Stomach (tissue), 9 donors: ENCODE measurements around the gene TTLL11. TPM values are rescaled to one million over a fixed set of nuclear protein-coding genes. Genes with fewer than 3 reads are reported as not detected.

Source experiments
- DNase-seq, 2 donors: peaks; one replicate each; pipeline versions ENCODE4 v3.0.0 to v3.0.0-alpha.2; 2013 to 2019
- H3K27ac ChIP-seq, 5 donors: fragments of 200-600 bp in 4 of 5; sonication (generic) in 4 of 5; one replicate each; pipeline ENCODE4 v1.5.1; 2013 to 2019; ENCODE audit warnings: mild to moderate bottlenecking in 1 of 5, moderate library complexity in 1 of 5
- H3K27me3 ChIP-seq, 3 donors: fragments of 200-600 bp; sonication (generic); one replicate each; pipeline ENCODE4 v1.5.1; 2017 to 2019; ENCODE audit warnings: mixed run types in 1 of 3
- H3K36me3 ChIP-seq, 4 donors: fragments of 200-600 bp; sonication (generic); 1 replicate in 3 of 4; 2 replicates in 1 of 4; pipeline ENCODE4 v1.5.1; 2016 to 2019
- H3K4me1 ChIP-seq, 4 donors: fragments of 200-600 bp; sonication (generic); one replicate each; pipeline ENCODE4 v1.5.1; 2016 to 2019
- H3K4me3 ChIP-seq, 4 donors: fragments of 200-600 bp; sonication (generic) in 3 of 4; one replicate each; pipeline ENCODE4 v1.5.1; 2016 to 2019; ENCODE audit warnings: mild to moderate bottlenecking in 1 of 4
- H3K9me3 ChIP-seq, 4 donors: fragments of 200-600 bp; sonication (generic); one replicate each; pipeline ENCODE4 v1.5.1; 2016 to 2019
- CTCF ChIP-seq, 7 experiments: fragments of 450-650 bp in 4 of 7; fragments of 200-600 bp in 3 of 7; sonication (generic) in 3 of 7; IDR thresholded peaks; one replicate each; pipeline ENCODE4 v1.5.1; 2016 to 2019; ENCODE audit warnings: antibody characterized with exemption in 7 of 7, control low read depth in 2 of 7, mild to moderate bottlenecking in 1 of 7
- EP300 ChIP-seq: sonication (generic); formaldehyde crosslinking; IDR thresholded peaks from one replicate; pipeline ENCODE4 v1.6.1; 2017; ENCODE audit warnings: antibody characterized with exemption
- POLR2A ChIP-seq, 4 donors: fragments of 450-650 bp; IDR thresholded peaks; one replicate each; pipeline ENCODE4 v1.6.1; 2016; ENCODE audit warnings: antibody characterized with exemption in 4 of 4, control low read depth in 2 of 4, mild to moderate bottlenecking in 1 of 4, moderate library complexity in 1 of 4
- POLR2AphosphoS5 ChIP-seq, 3 donors: sonication (generic); formaldehyde crosslinking; IDR thresholded peaks; one replicate each; pipeline ENCODE4 v1.6.1; 2016; ENCODE audit warnings: antibody characterized with exemption in 3 of 3
- WGBS, 5 donors: extraction: QIAGEN DNeasy Blood & Tissue Kit in 3 of 5; methylation state at CpG; one replicate each; pipeline versions ENCODE4 v1.1.5 to v1.1.7; 2013 to 2018; 5-methylcytosine and 5-hydroxymethylcytosine counted together
- intact Hi-C: fragments of 100-400 bp; cut with DNase I; formaldehyde crosslinking; loops from one replicate; pipeline ENCODE4 v1.15.1; 2023; ENCODE audit warnings: low total_unique reads
- polyA plus RNA-seq, 3 donors: library from polyadenylated mRNA; stranded (reverse); fragments of 200-250 nt; gene quantifications; one replicate each; pipeline ENCODE4 v1.2.3, GENCODE V29; 2013
- total RNA-seq, 5 donors: library from RNA; depleted of rRNA; stranded (reverse); fragments of >200 nt; gene quantifications; one replicate each; pipeline versions ENCODE4 v1.1.0 to v1.2.3, GENCODE V29; 2014 to 2016
- donor health status: healthy with polysubstance abuse.
- donor health status: Bipolar disorder and iron deficiency.
- donor health status: healthy.

The TTLL11 gene
- total and polyA plus RNA-seq, 8 donors, result 3.6 to 18.2 (median 9.4) TPM

- peaks cover 0 to 22% (median 11%) of the 10 kb centered on the region in 4 donors for H3K4me1 ChIP-seq
- no peaks in the 10 kb centered on the region for H3K36me3 ChIP-seq
- H3K27me3 ChIP-seq, result peaks cover 0 to 6% (median 0%) of the 10 kb centered on the region in 3 donors
- 85 to 90% (median 87%) methylated on average over 7 of the region's 7 CpGs for WGBS, 5 donors
- intact Hi-C loops, result no loop called here
- DNase-seq, result no peak
- H3K4me3 ChIP-seq, result no peak overlapping the region
- no peak for TF ChIP-seq EP300
- no peak for TF ChIP-seq CTCF (IDR thresholded peaks at IDR 0.05)
- TF ChIP-seq POLR2A (IDR thresholded peaks at IDR 0.05), result no peak
- TF ChIP-seq POLR2AphosphoS5 (IDR thresholded peaks at IDR 0.05), result no peak
- no peaks in the 10 kb centered on the region for H3K9me3 ChIP-seq
- H3K27ac ChIP-seq, result no peak overlapping the region
Observed at GRCh38 chr9:122135529-122135859, 42.4 kb upstream of the TTLL11 start.

- Histone ChIP-seq H3K27me3 (peaks cover 0 to 6% (median 0%) of the 10 kb centered on the region in 3 donors), H3K9me3 (no peaks in the 10 kb centered on the region), H3K36me3 (no peaks in the 10 kb centered on the region), H3K4me1 (peaks cover 0 to 17% (median 8%) of the 10 kb centered on the region in 4 donors), H3K4me3 (no peak overlapping the region), H3K27ac (no peak overlapping the region)
- 39 to 56% (median 55%) methylated on average over 8 to 12 of the region's 12 CpGs for WGBS, 5 donors
- no peak for TF ChIP-seq POLR2AphosphoS5 (IDR thresholded peaks at IDR 0.05)
- no peak for TF ChIP-seq POLR2A (IDR thresholded peaks at IDR 0.05)
- TF ChIP-seq CTCF (IDR thresholded peaks at IDR 0.05), result no peak
- TF ChIP-seq EP300, result no peak
- intact Hi-C loops, result no loop called here
- no peak for DNase-seq
Observed at GRCh38 chr9:122134822-122135528, 41.9 kb upstream of the TTLL11 start.

GRCh38 chr9:122133984-122134535, 41.0 kb upstream of the TTLL11 start:
- WGBS, 5 donors, result 58 to 78% (median 64%) methylated on average over 17 of the region's 17 CpGs
- TF ChIP-seq EP300, result no peak
- TF ChIP-seq POLR2AphosphoS5 (IDR thresholded peaks at IDR 0.05), result no peak
- no peak for TF ChIP-seq POLR2A (IDR thresholded peaks at IDR 0.05)
- TF ChIP-seq CTCF (IDR thresholded peaks at IDR 0.05), result no peak
- Histone ChIP-seq H3K27ac (peak overlapping the region in 1 of 5 donors; percentile 20), H3K36me3 (no peaks in the 10 kb centered on the region), H3K9me3 (no peaks in the 10 kb centered on the region), H3K4me3 (no peak overlapping the region), H3K27me3 (peaks cover 0 to 6% (median 0%) of the 10 kb centered on the region in 3 donors), H3K4me1 (peaks cover 0 to 16% (median 5%) of the 10 kb centered on the region in 4 donors)
- DNase-seq, result no peak
- intact Hi-C loops, result no loop called here

- no peaks in the 10 kb centered on the region for H3K36me3 ChIP-seq
- peaks cover 0 to 16% (median 5%) of the 10 kb centered on the region in 4 donors for H3K4me1 ChIP-seq
- DNase-seq, result peak in 1 of 2 donors; percentile 33
- H3K27ac ChIP-seq, result peak overlapping the region in 1 of 5 donors; percentile 20
- 77 to 84% (median 82%) methylated on average over 12 of the region's 12 CpGs for WGBS, 5 donors
- H3K4me3 ChIP-seq, result no peak overlapping the region
- no peaks in the 10 kb centered on the region for H3K9me3 ChIP-seq
- TF ChIP-seq CTCF (IDR thresholded peaks at IDR 0.05) (no peak), EP300 (no peak), POLR2A (IDR thresholded peaks at IDR 0.05) (no peak), POLR2AphosphoS5 (IDR thresholded peaks at IDR 0.05) (no peak)
- H3K27me3 ChIP-seq, result peaks cover 0 to 10% (median 0%) of the 10 kb centered on the region in 3 donors
- intact Hi-C loops, result no loop called here
Observed at GRCh38 chr9:122133263-122133983, 40.3 kb upstream of the TTLL11 start.
